ENCODE results near the gene RSBN1L. TPM values are rescaled to one million over a fixed set of nuclear protein-coding genes. Genes with fewer than 3 reads are reported as not detected.
A peak's percentile ranks its signal among the peaks of the same experiment; 100 is the strongest.

RSBN1L gene
- total RNA-seq, 1 experiment from 2014 or later, result 10.9 TPM

DNA sequence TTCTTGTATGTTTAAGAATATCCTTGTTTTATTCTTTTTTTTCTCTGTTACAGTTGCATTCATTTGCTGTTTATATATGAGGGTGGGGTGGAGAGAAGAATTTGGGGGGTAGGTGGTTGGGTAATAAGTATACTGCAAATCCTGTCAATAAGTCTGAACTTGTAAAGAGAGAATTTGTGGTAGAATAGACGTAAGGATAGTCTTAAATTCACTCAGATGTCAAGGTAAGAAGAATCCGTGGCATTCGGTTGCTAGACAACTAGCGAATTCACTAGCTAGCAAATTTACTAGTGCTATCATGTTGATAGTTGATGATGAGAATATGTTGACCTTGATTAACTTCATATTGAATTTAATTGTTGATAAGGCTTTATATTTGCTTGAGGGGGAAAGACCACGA lies 40.7 kb downstream of the RSBN1L start:
- Mint-ChIP-seq H3K27me3 (ENCODE audit: insufficient read depth, unreplicated experiment) (no peaks in the 10 kb centered on the region), H3K4me3 (ENCODE audit: unreplicated experiment) (no peak overlapping the region), H3K36me3 (ENCODE audit: insufficient read depth, unreplicated experiment) (peaks cover 26% of the 10 kb centered on the region), H3K9me3 (ENCODE audit: unreplicated experiment) (no peaks in the 10 kb centered on the region), H3K4me1 (ENCODE audit: insufficient read depth, unreplicated experiment) (no peaks in the 10 kb centered on the region), H3K27ac (ENCODE audit: low read depth, unreplicated experiment) (no peak overlapping the region)
- ChIA-PET CTCF (interaction anchor here (0.6 to 1.3 kb wide), 5 partner anchors 10 to 85 kb away, joined by 3 to 7 read pairs (median 4); no protein-coding TSS in a partner anchor), POLR2A (interaction anchor here (0.7 to 2.3 kb wide), 4 partner anchors 9 to 42 kb away, joined by 4 to 10 read pairs (median 4); partner anchors contain the start of gene RSBN1L)
- BruUV-seq (replicated peaks), result no TSS peak
- TF ChIP-seq, protein P1, sequence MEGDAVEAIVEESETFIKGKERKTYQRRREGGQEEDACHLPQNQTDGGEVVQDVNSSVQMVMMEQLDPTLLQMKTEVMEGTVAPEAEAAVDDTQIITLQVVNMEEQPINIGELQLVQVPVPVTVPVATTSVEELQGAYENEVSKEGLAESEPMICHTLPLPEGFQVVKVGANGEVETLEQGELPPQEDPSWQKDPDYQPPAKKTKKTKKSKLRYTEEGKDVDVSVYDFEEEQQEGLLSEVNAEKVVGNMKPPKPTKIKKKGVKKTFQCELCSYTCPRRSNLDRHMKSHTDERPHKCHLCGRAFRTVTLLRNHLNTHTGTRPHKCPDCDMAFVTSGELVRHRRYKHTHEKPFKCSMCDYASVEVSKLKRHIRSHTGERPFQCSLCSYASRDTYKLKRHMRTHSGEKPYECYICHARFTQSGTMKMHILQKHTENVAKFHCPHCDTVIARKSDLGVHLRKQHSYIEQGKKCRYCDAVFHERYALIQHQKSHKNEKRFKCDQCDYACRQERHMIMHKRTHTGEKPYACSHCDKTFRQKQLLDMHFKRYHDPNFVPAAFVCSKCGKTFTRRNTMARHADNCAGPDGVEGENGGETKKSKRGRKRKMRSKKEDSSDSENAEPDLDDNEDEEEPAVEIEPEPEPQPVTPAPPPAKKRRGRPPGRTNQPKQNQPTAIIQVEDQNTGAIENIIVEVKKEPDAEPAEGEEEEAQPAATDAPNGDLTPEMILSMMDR (IDR thresholded peaks at IDR 0.05; ENCODE audit: unreplicated experiment), result no peak
- intact Hi-C loops (cut with micrococcal nuclease), result no loop called here
- DNase-seq (ENCODE audit: unreplicated experiment), result no peak

DNA sequence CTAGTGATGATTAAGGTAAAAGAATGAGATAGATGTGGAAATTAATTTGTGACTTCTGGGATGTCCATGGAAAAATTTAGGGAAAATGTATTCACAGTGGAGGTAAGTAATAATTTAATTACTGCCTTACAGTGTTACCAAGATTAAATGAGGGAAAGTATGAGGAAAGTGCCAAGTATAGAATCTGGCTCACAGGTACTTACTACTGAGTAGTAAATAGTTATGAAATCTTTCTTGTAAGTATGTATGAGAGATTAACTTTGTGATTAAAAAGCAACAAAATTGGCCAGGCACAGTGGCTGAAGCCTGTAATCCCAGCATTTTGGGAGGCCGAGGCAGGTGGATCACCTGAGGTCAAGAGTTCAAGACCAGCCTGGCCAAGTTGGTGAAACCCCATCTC lies 42.1 kb downstream of the RSBN1L start:
- TF ChIP-seq, protein P1 (IDR thresholded peaks at IDR 0.05; ENCODE audit: unreplicated experiment), result no peak
- H3K9me3 Mint-ChIP-seq (ENCODE audit: unreplicated experiment), result no peaks in the 10 kb centered on the region
- H3K4me1 Mint-ChIP-seq (ENCODE audit: insufficient read depth, unreplicated experiment), result no peaks in the 10 kb centered on the region
- BruUV-seq (replicated peaks), result TSS peak; percentile 11
- peaks cover 26% of the 10 kb centered on the region for H3K36me3 Mint-ChIP-seq (ENCODE audit: insufficient read depth, unreplicated experiment)
- H3K27ac Mint-ChIP-seq (ENCODE audit: low read depth, unreplicated experiment), result no peak overlapping the region
- H3K4me3 Mint-ChIP-seq (ENCODE audit: unreplicated experiment), result no peak overlapping the region
- intact Hi-C loops (cut with micrococcal nuclease), result no loop called here
- H3K27me3 Mint-ChIP-seq (ENCODE audit: insufficient read depth, unreplicated experiment), result no peaks in the 10 kb centered on the region
- ChIA-PET CTCF (no interaction called here), POLR2A (interaction anchor here (2.3 kb wide), 1 partner anchor 10 kb away, joined by 10 read pairs; no protein-coding TSS in a partner anchor)
- DNase-seq (ENCODE audit: unreplicated experiment), result no peak

DNA sequence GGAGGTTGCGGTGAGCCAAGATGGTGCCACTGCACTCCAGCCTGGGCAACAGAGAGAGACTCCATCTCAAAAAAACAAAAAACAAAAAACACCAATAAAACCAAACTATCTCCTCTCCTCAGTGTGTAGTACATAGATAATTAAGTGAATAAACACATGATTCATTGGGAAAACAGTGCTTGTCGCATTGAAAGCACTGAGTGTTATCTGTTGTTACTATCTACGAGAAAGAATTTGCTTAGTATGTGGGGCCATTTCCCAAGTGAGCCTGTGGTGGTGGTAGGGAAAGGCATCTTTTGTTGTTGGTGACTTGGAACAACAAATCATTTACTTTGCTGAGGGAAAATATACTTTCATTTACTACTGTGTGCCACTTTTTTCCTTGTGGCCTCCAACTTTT lies 42.6 kb downstream of the RSBN1L start:
- no peak overlapping the region for H3K27ac Mint-ChIP-seq (ENCODE audit: low read depth, unreplicated experiment)
- BruUV-seq (replicated peaks), result no TSS peak
- TF ChIP-seq, protein P1 (IDR thresholded peaks at IDR 0.05; ENCODE audit: unreplicated experiment), result no peak
- intact Hi-C loops (cut with micrococcal nuclease), result no loop called here
- H3K27me3 Mint-ChIP-seq (ENCODE audit: insufficient read depth, unreplicated experiment), result no peaks in the 10 kb centered on the region
- DNase-seq (ENCODE audit: unreplicated experiment), result peak; percentile 9
- peaks cover 26% of the 10 kb centered on the region for H3K36me3 Mint-ChIP-seq (ENCODE audit: insufficient read depth, unreplicated experiment)
- H3K4me3 Mint-ChIP-seq (ENCODE audit: unreplicated experiment), result no peak overlapping the region
- CTCF ChIA-PET, result interaction anchor here (0.6 to 1.8 kb wide), 2 partner anchors 81 to 161 kb away, joined by 3 to 7 read pairs; no protein-coding TSS in a partner anchor
- H3K9me3 Mint-ChIP-seq (ENCODE audit: unreplicated experiment), result no peaks in the 10 kb centered on the region
- H3K4me1 Mint-ChIP-seq (ENCODE audit: insufficient read depth, unreplicated experiment), result no peaks in the 10 kb centered on the region
- POLR2A ChIA-PET, result interaction anchor here (0.9 to 1.8 kb wide), 2 partner anchors 43 to 64 kb away, joined by 4 to 7 read pairs; partner anchors contain the start of gene RSBN1L

DNA sequence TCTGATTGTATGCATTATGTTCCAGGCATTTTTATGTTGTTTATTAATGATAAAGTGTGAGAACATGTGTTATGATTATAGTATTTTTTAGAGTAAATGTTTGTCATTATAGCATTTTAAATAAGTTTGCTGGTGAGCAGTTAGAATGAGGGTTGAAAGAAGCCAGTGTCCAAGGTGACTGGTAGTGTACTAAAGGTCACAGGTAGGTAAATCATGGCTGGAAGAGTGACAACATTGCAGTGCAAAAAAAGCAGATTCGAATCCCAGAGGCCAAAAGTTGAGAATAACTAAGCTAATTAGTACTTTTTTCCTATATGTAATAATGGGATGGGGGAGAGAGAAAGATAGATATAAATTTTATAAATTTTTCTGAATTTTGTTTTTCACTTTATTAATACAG lies 44.0 kb downstream of the RSBN1L start:
- POLR2A ChIA-PET, result interaction anchor here (0.6 to 1.8 kb wide), 6 partner anchors 13 to 327 kb away, joined by 3 to 7 read pairs (median 3); partner anchors contain the start of gene RSBN1L
- BruUV-seq (replicated peaks), result no TSS peak

More for the DNA sequence above, 44.0 kb downstream of the RSBN1L start:
- Mint-ChIP-seq H3K36me3 (ENCODE audit: insufficient read depth, unreplicated experiment) (peaks cover 26% of the 10 kb centered on the region), H3K27ac (ENCODE audit: low read depth, unreplicated experiment) (no peak overlapping the region), H3K9me3 (ENCODE audit: unreplicated experiment) (no peaks in the 10 kb centered on the region), H3K4me1 (ENCODE audit: insufficient read depth, unreplicated experiment) (no peaks in the 10 kb centered on the region), H3K4me3 (ENCODE audit: unreplicated experiment) (no peak overlapping the region), H3K27me3 (ENCODE audit: insufficient read depth, unreplicated experiment) (no peaks in the 10 kb centered on the region)
- TF ChIP-seq, protein P1 (IDR thresholded peaks at IDR 0.05; ENCODE audit: unreplicated experiment), result no peak
- CTCF ChIA-PET, result interaction anchor here (0.8 to 1.8 kb wide), 5 partner anchors 13 to 82 kb away, joined by 3 to 7 read pairs (median 3); no protein-coding TSS in a partner anchor
- intact Hi-C loops (cut with micrococcal nuclease), result no loop called here
- no peak for DNase-seq (ENCODE audit: unreplicated experiment)
